GM18861 (cell line): ENCODE measurements around the gene AP3S1.

ENCODE experiments used
- ATAC-seq: cut with Tn5 transposase; IDR thresholded peaks from one replicate; pipeline ENCODE4 v1.9.1; 2021; ENCODE audit not compliant: unreplicated experiment

Gene AP3S1

GRCh38 chr5:115936031-115936430 is 94.3 kb downstream of the AP3S1 start:
- no peak for ATAC-seq

- ATAC-seq: no peak
Measured at GRCh38 chr5:115939059-115939458, 97.3 kb downstream of the AP3S1 start.

DNA sequence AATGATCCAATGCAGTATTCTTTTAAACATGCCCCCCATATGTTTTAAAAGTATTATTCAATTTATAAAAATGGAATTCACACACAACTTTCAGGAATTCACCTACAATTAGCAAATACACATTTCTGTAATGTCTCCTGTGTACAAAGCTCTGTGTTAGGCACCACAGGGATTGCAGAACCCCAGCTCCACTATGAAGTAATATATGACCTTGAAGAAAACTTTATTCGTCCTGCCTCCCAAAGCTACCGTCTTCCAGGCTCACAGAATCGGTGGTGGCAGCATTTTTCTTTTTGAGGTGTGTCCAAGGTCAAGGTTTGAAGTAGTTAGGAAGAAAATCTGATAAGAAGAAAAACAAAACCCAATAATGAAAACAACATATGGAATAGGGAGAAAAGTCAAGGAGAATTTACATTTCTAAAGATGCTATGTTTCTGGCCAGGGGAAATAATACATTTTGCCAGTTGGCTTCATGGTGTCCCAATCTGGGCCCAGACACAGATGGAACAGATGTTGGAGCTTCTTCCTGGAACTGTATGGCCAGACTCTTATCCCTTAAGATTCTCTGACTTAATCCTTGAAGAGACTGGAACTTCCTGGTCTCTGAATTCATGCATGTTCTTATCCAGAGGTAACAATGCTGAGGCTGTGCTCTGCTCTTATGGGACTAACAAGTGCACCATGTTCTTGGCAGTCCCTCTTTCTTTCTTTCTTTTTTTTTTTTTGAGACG is 98.5 kb downstream of the AP3S1 start:
- ATAC-seq: no peak

GRCh38 chr5:115941051-115941675 is 99.4 kb downstream of the AP3S1 start:
- ATAC-seq: no peak

GRCh38 chr5:115944501-115944900 is 102.8 kb downstream of the AP3S1 start:
- ATAC-seq: no peak

GRCh38 chr5:115946655-115947054 is 104.9 kb downstream of the AP3S1 start:
- no peak for ATAC-seq

DNA sequence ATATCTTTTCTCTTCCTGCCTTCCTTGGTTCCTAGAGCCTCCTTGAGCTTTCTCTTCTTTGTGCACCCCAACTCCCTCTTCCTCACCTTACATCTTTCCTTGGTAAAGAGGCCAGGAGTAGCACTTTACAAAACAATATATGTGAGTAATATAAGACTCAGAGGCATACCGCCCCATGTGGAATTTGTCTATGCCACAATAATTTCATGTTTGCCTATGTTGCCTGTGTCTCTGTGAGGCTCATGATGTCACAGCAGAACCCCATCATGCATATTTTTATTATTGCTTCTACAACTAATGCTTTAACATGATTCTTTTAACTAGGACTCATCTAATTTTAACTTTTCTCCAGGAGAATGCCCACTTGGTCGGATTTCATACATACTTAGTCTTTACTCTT is 105.5 kb downstream of the AP3S1 start:
- ATAC-seq: no peak

DNA sequence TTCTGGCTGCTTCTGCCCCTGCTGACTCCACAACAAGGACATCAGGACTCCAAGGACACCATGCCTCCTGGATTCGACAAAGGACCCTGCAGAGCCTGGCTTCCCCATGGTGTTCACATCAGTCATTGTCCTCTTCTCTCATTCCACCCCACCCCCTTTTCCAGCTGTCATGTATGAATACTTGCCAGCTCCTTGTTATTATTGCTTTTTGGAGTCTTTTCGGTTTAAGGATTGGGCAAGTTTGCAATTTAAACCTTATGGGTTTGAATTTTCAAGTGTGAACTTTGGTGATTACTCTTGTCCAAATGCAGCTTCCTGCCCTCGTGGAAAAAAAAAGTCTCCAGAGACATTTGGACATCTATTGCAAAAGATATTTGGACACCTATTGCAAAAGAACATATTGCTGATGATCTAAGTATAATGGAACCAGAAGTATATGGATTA is 106.4 kb downstream of the AP3S1 start:
- ATAC-seq: no peak

GRCh38 chr5:115949096-115949495 is 107.4 kb downstream of the AP3S1 start:
- no peak for ATAC-seq

DNA sequence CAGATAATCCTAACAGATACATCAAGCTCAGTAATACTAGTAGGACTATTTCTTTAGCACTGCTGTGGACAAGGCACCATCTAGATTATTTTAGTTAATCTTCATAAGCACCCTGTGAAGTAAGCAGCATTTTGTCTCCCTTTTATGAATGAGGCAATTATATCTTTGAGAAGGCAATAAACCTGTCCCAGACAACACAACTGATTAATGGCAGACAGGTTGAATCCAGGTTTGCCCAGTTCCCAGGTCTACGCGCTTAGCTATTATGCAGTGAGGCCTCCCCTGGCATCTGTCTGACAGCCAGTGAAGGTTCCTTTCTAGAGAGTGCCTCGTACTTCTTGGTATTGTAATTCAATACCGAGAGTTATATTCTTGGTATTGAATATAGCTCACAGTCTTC is 110.9 kb downstream of the AP3S1 start:
- ATAC-seq: no peak

DNA sequence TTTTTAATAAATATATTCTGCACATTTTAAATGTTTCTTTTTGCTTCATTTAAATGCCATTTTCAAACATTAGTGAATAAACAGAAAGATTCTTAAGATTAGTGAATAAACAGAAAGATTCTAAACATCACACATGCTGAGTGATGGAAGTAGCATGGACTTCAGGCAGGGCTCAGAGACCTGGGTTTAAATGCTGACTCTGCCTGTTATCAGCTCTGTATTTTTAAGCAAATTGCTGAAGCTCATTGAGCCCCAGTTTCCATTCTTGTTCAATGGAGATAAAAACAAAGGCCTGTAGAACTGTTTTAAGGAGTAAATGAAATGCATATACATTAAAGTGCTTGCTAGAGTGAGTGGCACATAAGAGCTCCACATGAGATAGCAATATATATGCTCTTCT is 112.4 kb downstream of the AP3S1 start:
- ATAC-seq: no peak

GRCh38 chr5:115956957-115957356 is 115.2 kb downstream of the AP3S1 start:
- no peak for ATAC-seq

GRCh38 chr5:115961381-115962238 is 119.9 kb downstream of the AP3S1 start:
- no peak for ATAC-seq

- ATAC-seq: no peak
Measured at GRCh38 chr5:115962239-115962564, 120.5 kb downstream of the AP3S1 start, which contains the start of gene LVRN. LVRN (plus strand) TSS chr5:115962475; CDS start chr5:115962618, 143 bp downstream.

- no peak for ATAC-seq
Measured at GRCh38 chr5:115962565-115963402, 121.0 kb downstream of the AP3S1 start.

GRCh38 chr5:115963566-115963965 is 121.8 kb downstream of the AP3S1 start:
- ATAC-seq: no peak
